Measurements from ENCODE around the gene KSR1.

GRCh38 chr17:27535975-27536374, 79.7 kb downstream of the KSR1 start:
- no peak for TF ChIP-seq POLR2A (IDR thresholded peaks at IDR 0.05)
- TF ChIP-seq, protein P1, sequence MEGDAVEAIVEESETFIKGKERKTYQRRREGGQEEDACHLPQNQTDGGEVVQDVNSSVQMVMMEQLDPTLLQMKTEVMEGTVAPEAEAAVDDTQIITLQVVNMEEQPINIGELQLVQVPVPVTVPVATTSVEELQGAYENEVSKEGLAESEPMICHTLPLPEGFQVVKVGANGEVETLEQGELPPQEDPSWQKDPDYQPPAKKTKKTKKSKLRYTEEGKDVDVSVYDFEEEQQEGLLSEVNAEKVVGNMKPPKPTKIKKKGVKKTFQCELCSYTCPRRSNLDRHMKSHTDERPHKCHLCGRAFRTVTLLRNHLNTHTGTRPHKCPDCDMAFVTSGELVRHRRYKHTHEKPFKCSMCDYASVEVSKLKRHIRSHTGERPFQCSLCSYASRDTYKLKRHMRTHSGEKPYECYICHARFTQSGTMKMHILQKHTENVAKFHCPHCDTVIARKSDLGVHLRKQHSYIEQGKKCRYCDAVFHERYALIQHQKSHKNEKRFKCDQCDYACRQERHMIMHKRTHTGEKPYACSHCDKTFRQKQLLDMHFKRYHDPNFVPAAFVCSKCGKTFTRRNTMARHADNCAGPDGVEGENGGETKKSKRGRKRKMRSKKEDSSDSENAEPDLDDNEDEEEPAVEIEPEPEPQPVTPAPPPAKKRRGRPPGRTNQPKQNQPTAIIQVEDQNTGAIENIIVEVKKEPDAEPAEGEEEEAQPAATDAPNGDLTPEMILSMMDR (IDR thresholded peaks at IDR 0.05): no peak
